D721Med (cell line): ENCODE results near the gene ADCY5.

Experiments
- DNase-seq: peaks from one replicate; pipeline ENCODE4 v3.0.0; 2011; ENCODE audit warnings: low spot score; ENCODE audit not compliant: insufficient read length
- FAIRE-seq: peaks from 2 replicates; lab custom pipeline; 2011; peaks lifted over from hg19 to GRCh38; lab: Jason Lieb, UNC
- CTCF ChIP-seq: IDR thresholded peaks from 2 replicates; pipeline ENCODE4 v1.5.1; 2012; ENCODE audit warnings: mild to moderate bottlenecking, control low read depth; ENCODE audit not compliant: insufficient read depth; ENCODE audit errors: missing control alignments

ADCY5 gene

GRCh38 chr3:123330441-123330991 lies 118.4 kb downstream of the ADCY5 start:
- no peak for TF ChIP-seq CTCF
- FAIRE-seq (no peak), DNase-seq (no peak)

GRCh38 chr3:123329636-123330340 lies 119.1 kb downstream of the ADCY5 start:
- DNase-seq = no peak
- TF ChIP-seq CTCF = no peak
- FAIRE-seq = no peak

- DNase-seq = peak; percentile 82
- TF ChIP-seq CTCF = peak; percentile 75
- no peak for FAIRE-seq
These were observed 119.8 kb downstream of the ADCY5 start for GRCh38 chr3:123328851-123329635.

- DNase-seq (no peak), FAIRE-seq (no peak)
- no peak for TF ChIP-seq CTCF
These were observed 120.7 kb downstream of the ADCY5 start for GRCh38 chr3:123327956-123328850.

- TF ChIP-seq CTCF = no peak
- DNase-seq = no peak
- no peak for FAIRE-seq
These were observed 121.4 kb downstream of the ADCY5 start for GRCh38 chr3:123327480-123327879.

GRCh38 chr3:123326531-123326930 lies 122.4 kb downstream of the ADCY5 start:
- TF ChIP-seq CTCF = no peak
- DNase-seq = no peak
- FAIRE-seq = no peak
